Upper lobe of left lung (tissue), 6 donors: ENCODE results near the gene BRMS1. TPM values are rescaled to one million over a fixed set of nuclear protein-coding genes. Genes with fewer than 3 reads are reported as not detected.
A peak's percentile ranks its signal among the peaks of the same experiment; 100 is the strongest.

Experiments used
- ATAC-seq, 2 donors: fragments of 200-7000 bp; cut with Tn5 transposase; one replicate each; pipeline ENCODE4 v1.9.1; 2022; ENCODE audit warnings: mild to moderate bottlenecking in 2 of 2, moderate library complexity in 2 of 2; ENCODE audit not compliant: low FRiP score in 2 of 2
- DNase-seq, 2 donors: peaks; one replicate each; pipeline ENCODE4 v3.0.0-alpha.2; 2019 to 2020
- H3K27ac ChIP-seq, 4 donors: fragments of 200-600 bp; sonication (generic); one replicate each; pipeline ENCODE4 v1.5.1; 2016 to 2019
- H3K27me3 ChIP-seq, 4 donors: fragments of 200-600 bp; sonication (generic); one replicate each; pipeline ENCODE4 v1.5.1; 2017 to 2019
- H3K36me3 ChIP-seq, 4 donors: fragments of 200-600 bp; sonication (generic); one replicate each; pipeline ENCODE4 v1.5.1; 2016 to 2019
- H3K4me1 ChIP-seq, 4 donors: fragments of 200-600 bp; sonication (generic); one replicate each; pipeline ENCODE4 v1.5.1; 2018 to 2019
- H3K4me3 ChIP-seq, 4 donors: fragments of 200-600 bp; sonication (generic); one replicate each; pipeline ENCODE4 v1.5.1; 2017 to 2019; ENCODE audit warnings: mild to moderate bottlenecking in 2 of 4, moderate library complexity in 1 of 4
- H3K9me3 ChIP-seq, 4 donors: fragments of 200-600 bp; sonication (generic); one replicate each; pipeline ENCODE4 v1.5.1; 2018 to 2019
- CTCF ChIP-seq, 6 experiments: fragments of 450-650 bp in 4 of 6; fragments of 200-600 bp in 2 of 6; sonication (generic) in 2 of 6; IDR thresholded peaks; one replicate each; pipeline ENCODE4 v1.5.1; 2016 to 2019; ENCODE audit warnings: antibody characterized with exemption in 6 of 6
- EP300 ChIP-seq, 4 donors: sonication (generic); formaldehyde crosslinking; IDR thresholded peaks; one replicate each; pipeline ENCODE4 v1.5.1; 2017; ENCODE audit warnings: antibody characterized with exemption in 4 of 4, control low read depth in 2 of 4
- POLR2A ChIP-seq, 4 donors: fragments of 450-650 bp; IDR thresholded peaks; one replicate each; pipeline ENCODE4 v1.5.1; 2016 to 2017; ENCODE audit warnings: antibody characterized with exemption in 4 of 4, mild to moderate bottlenecking in 2 of 4
- POLR2AphosphoS5 ChIP-seq, 2 donors: sonication (generic); formaldehyde crosslinking; IDR thresholded peaks; one replicate each; pipeline ENCODE4 v1.5.1; 2017; ENCODE audit warnings: antibody characterized with exemption in 2 of 2
- WGBS, 2 donors: methylation state at CpG; one replicate each; pipeline ENCODE4 v1.1.5; 2017 to 2018; 5-methylcytosine and 5-hydroxymethylcytosine counted together
- total RNA-seq, 6 donors: library from RNA; depleted of rRNA in 4 of 6; stranded (reverse); fragments of >200 nt in 4 of 6; gene quantifications; one replicate each; pipeline versions ENCODE4 v1.1.0 to v1.2.1, GENCODE V29; 2016 to 2021
- donor health status: DM: no; HTN: no; CAD: no; lungs with moderate emphysema.
- donor health status: DM: no; HTN: yes; CAD: no; lungs with severe emphysema.

Gene BRMS1
- total RNA-seq, 6 donors from 2014 or later, result 34.8 to 63.8 (median 37.1) TPM

- WGBS, 2 donors, result 92 to 93% methylated on average over 21 of the region's 21 CpGs
- no peak for TF ChIP-seq CTCF (IDR thresholded peaks at IDR 0.05)
- no peak for TF ChIP-seq POLR2AphosphoS5 (IDR thresholded peaks at IDR 0.05)
- TF ChIP-seq POLR2A (IDR thresholded peaks at IDR 0.05), result no peak
- TF ChIP-seq EP300 (IDR thresholded peaks at IDR 0.05), result no peak
- DNase-seq (no peak), ATAC-seq (no peak)
- H3K36me3 ChIP-seq, result peaks cover 20 to 59% (median 50%) of the 10 kb centered on the region in 4 donors
- peaks cover 32 to 42% (median 34%) of the 10 kb centered on the region in 4 donors for H3K4me1 ChIP-seq
- H3K4me3 ChIP-seq, result no peak overlapping the region
- no peak overlapping the region for H3K27ac ChIP-seq
- no peaks in the 10 kb centered on the region for H3K27me3 ChIP-seq
- no peaks in the 10 kb centered on the region for H3K9me3 ChIP-seq
Measured at GRCh38 chr11:66341502-66342126, 3.3 kb downstream of the BRMS1 start.

DNA sequence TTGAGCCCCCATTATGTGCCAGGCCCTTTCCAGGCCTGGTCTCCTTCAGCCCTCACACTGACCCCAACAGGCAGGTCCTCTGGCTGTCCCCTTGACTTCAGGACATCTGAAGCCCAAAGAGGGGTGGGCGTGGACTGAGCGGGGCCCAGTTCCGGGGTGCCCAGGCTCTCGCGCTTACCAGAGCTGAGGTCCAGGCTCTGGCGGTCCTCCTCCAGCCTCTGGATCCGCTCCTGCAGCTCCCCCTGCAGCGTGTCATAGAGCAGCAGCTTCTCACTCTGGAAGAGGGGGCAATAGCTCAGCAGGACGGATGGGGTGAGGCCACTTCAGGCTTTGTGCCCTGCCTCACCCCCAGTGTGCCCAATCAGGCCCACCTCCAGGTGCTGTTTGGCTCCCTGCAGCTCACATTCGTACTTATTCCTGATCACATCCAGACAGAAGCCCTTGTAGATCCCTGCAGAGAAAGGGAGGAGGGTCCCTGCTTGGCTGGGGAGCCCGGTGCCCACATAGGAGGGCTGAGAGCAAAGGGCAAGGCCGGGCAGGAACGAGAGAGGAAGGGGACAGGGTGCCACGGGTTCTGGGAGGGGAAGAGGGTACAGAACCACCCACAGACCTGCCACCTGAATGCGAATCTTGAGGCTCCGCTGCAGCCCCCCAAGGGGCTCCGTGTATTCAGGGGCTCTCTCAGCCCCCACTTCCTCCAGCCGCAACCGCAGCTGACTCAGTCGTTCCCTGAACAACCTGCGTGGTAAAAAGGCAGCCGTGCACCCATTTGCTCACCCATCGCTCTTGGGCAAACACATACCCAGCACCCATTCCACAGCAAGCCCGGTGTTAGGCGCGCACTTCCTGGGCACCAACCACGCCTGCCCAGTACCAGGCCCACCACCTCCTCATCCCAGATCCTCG lies 4.1 kb downstream of the BRMS1 start:
- WGBS, 2 donors, result 90 to 94% methylated on average over 18 to 28 of the region's 28 CpGs
- H3K27ac ChIP-seq, result no peak overlapping the region
- no peaks in the 10 kb centered on the region for H3K9me3 ChIP-seq
- H3K4me3 ChIP-seq, result no peak overlapping the region
- no peaks in the 10 kb centered on the region for H3K27me3 ChIP-seq
- ATAC-seq (no peak), DNase-seq (peak in 1 of 2 donors; percentile 58)
- H3K4me1 ChIP-seq, result peaks cover 32 to 42% (median 34%) of the 10 kb centered on the region in 4 donors
- peaks cover 20 to 59% (median 50%) of the 10 kb centered on the region in 4 donors for H3K36me3 ChIP-seq
- TF ChIP-seq POLR2A (IDR thresholded peaks at IDR 0.05) (no peak), EP300 (IDR thresholded peaks at IDR 0.05) (no peak), CTCF (IDR thresholded peaks at IDR 0.05) (no peak), POLR2AphosphoS5 (IDR thresholded peaks at IDR 0.05) (no peak)

DNA sequence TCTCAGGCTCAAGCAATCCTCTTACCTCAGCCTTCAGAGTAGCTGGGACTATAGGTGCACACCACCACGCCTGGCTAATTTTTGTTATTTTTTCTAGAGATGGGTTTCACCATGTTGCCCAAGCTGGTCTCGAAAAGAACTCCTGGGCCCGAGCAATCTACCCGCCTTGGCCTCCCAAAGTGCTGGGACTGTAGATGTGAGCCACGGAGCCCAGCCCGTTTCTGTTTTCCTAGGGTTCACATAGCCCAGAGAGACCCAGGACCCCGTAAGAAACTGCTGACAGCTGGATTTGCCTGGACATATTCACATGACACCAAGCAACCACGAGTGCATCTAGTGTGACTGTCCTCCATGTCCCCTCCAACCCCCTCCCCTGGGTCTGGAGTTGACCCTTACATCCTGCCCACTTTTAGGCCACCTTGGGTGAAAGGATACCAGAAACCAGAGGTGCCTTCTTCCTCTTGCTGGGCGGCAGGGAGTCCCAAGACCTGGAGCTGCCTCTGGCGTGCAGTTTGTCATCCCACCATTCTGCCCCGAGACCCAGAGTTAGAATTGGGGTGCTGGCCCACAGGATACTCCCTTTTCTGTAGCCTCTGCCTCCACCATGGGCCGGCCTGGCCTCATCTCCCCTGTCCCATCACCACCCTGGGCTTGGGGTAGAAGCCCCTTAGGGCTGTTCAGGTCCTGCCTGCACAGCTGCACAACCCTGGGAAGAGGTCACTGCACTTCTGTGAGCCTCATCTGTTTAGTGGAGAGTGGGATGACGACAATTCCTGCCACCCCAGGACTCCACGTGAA lies 5.0 kb downstream of the BRMS1 start:
- Histone ChIP-seq H3K4me1 (peaks cover 34 to 44% (median 36%) of the 10 kb centered on the region in 4 donors), H3K4me3 (no peak overlapping the region), H3K27ac (no peak overlapping the region), H3K27me3 (no peaks in the 10 kb centered on the region), H3K9me3 (no peaks in the 10 kb centered on the region), H3K36me3 (peaks cover 20 to 59% (median 50%) of the 10 kb centered on the region in 4 donors)
- ATAC-seq, result no peak
- 77 to 80% methylated on average over 11 to 13 of the region's 14 CpGs for WGBS, 2 donors
- DNase-seq, result no peak
- TF ChIP-seq CTCF (IDR thresholded peaks at IDR 0.05) (no peak), POLR2AphosphoS5 (IDR thresholded peaks at IDR 0.05) (no peak), POLR2A (IDR thresholded peaks at IDR 0.05) (no peak), EP300 (IDR thresholded peaks at IDR 0.05) (no peak)

- TF ChIP-seq EP300 (IDR thresholded peaks at IDR 0.05), result no peak
- TF ChIP-seq POLR2AphosphoS5 (IDR thresholded peaks at IDR 0.05), result no peak
- no peak for TF ChIP-seq CTCF (IDR thresholded peaks at IDR 0.05)
- no peak for TF ChIP-seq POLR2A (IDR thresholded peaks at IDR 0.05)
- DNase-seq, result no peak
- no peak for ATAC-seq
- H3K4me1 ChIP-seq, result peaks cover 33 to 45% (median 37%) of the 10 kb centered on the region in 4 donors
- no peaks in the 10 kb centered on the region for H3K27me3 ChIP-seq
- H3K4me3 ChIP-seq, result no peak overlapping the region
- peaks cover 20 to 65% (median 51%) of the 10 kb centered on the region in 4 donors for H3K36me3 ChIP-seq
- WGBS, 2 donors, result 82 to 93% methylated on average over 6 of the region's 6 CpGs
- no peaks in the 10 kb centered on the region for H3K9me3 ChIP-seq
- no peak overlapping the region for H3K27ac ChIP-seq
Measured at GRCh38 chr11:66339162-66339675, 5.7 kb downstream of the BRMS1 start.
